Cerebellar nuclear complex (tissue), 1 donor: ENCODE measurements around the gene PEX11B.

Experiments used
- DNase-seq, 2 experiments: peaks; one replicate each; lab custom pipeline; 2025; lab: John Stamatoyannopoulos, UW

The PEX11B gene

DNA sequence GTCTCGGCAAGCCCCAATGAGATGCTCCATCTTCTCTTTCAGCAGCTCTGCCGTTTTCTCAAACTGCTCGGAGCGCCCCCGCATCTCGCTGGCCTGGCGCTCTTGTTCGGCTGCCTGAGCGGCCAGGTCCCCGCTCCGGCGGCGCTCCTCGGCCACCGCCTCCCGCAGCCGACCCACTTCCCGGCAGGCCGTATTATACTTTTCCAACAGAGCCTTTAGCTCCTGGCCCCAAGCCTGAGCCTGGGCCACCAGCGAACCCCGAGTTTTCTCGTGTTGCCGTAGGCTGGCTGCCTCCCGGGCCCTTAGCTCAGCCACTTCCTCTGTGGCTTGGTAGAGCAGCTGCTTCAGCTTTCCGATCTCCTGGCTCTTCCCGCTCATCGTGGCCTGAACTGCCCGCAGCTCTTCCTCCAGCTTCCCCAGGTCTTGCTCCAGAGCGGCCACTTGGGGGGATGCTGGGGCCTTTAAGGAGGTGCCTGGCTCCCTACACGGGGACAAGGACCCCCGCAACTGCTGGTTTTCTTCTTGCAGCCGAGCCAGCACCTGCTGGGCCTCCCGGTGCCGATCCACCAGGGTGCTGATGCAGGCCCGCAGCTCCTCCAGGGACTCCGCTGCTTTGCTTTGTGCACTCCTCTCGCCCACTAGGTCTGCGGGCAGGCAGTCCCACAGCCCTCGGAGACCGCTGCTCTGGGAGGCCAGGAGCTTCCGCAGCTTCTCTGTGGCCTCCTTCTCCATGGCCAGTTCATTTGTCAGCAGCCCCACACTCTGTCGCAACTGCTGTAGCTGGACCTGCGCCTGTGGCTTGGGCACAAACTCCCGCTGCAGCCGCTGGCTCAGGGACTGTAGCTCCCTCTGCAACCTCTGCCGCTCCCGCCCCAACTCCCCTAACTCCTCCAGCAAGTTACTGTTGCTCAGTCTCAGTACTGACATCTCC, 46.3 kb downstream of the PEX11B start:
- DNase-seq: peak in 1 of 2 experiments; percentile 29

DNA sequence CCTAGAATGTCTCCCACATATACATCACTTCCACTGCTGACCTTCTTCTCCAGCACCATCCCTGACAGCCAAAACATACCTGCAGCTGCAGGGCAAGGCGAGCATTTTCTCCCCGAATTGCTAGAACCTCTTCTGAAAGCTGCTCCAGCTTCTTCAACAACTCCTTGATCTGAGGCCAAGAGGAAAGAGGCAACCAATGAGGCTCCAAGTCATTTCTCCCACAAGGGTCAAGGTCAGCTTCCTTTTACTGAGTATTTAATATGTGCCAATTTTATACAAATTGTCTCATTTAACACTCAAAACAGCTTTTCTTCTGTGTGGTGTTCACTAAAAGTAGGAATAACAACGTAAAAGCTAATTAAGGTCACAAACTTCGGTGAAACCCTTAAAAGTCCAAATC, 50.3 kb downstream of the PEX11B start:
- DNase-seq: no peak

DNA sequence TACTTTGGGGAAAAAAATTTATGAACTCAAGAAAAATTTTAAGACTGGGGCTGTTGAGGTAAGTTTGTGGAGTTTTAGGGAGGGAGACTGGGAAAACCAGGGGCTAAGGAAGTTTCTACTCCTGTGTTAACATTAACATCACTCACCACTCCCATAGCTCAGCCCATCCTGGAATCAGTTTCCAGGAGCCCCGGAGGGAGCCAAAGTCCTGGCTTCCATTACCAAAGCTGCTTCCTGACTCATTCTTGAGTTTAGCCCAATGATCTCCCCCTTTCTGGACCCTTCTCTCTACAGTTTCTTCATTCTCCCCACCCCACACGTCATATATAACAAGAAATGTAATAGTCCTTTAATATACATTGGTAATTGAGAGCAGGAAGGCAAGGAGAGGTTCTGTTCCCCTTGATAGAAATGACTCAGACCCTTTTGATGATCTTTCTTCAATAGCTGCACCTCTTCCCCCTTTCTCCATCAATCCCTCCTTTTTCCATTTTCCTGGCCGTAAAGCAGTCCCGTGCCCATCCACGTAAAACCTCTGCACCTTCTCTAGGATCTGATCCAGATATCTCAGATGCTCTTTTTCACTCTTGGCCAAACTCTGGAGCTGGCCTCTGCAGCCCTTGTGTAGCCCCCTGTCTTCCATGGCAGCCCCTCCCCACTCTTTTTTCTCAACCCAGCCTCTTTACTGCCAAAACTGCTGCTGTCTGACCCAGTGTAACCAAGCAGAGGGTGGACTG, 55.1 kb downstream of the PEX11B start:
- no peak for DNase-seq
